ENCODE data around the gene SPATA19.

SPATA19 gene

DNA sequence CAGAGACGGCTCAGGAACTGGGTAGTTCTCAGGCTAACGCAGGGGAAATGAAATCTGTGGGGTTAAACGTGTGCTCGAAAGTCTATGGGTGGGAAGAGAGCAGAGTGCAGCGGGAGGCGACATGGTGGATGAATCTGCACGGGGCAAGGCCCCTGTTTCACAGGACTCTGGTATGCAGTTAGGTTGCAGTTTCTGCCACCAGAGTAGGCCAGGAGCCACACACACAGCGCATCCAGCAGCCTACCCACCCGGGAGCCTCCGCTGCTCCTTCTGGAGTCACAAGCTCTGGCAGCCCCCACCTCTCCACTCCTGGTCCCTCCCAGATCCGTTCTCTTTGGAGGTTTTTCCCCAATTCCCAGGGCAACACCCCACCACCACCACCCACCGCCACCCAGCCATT, 27.0 kb downstream of the SPATA19 start:
- no peak for DNase-seq (ENCODE audit: low read depth)

DNA sequence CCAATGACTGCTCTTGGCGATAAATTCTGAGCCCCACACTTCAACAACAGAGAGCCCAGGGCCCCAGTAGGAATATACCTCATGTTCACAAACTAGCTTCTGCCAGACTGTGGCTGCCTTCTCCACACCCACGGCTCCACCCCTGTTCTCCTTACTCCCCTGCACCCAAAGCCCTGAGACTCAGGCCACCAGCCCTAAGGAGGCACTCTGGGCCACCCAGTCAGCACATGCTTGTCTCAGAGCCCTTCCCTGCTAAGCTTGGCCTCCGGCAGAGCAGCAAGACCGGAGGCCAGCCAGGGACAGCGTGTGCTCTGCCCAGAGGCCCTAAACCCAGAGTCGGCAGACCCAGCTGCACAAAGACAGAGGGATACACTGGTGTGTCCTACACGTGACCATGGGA, 27.9 kb downstream of the SPATA19 start:
- no peak for DNase-seq (ENCODE audit: low read depth)

DNA sequence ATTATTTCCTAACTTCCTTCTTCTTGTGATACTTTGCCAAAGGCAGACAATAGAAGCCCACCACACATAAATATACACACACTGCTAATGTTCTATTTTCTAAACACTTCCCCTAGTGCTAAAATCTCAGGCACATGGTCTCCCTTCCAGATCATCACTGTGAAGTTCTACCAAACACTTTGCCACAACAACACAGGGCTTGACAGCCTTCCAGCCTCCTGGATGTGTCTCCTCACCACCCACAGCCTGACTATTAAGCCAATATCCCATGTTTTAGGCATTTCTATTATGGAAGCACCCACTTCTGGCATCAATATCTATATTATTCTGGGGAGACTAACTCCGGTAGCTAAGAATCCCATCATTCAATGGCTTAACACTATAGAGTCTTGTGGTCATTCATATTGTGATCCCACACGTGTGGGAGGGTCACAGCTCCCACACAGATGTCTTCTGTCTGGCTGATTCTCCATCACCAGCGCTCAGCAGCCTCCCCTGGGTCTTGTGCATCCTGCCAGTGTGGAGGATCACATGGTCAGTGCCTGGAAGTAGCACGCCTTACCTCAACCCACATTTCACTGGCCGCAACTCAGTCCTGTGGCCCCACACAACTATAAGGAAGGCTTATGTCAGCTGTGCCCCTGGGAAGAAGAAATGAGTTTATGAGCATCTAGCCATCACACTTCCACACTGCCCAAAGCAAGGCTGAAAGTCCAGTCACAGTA, 29.0 kb downstream of the SPATA19 start:
- no peak for DNase-seq (ENCODE audit: low read depth)

DNA sequence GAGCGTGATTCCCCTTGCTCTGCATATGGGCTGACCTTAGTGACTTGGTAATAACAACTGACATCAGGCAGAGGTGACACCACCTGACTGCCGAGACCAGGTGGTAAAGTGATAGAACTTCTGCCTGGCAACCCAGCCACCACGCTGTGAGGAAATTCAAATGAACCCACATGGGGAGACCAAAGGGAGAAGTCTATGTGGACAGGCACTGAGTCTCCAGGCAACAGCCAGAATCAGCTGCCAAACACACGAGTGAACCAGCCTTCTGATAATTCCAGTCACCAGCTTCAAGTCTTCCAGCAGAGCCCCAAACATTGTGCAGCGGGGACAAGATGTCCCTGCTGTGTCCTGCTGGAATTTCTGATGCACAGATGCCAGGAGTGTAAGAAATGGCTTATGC, 29.7 kb downstream of the SPATA19 start:
- DNase-seq (ENCODE audit: low read depth): no peak

DNA sequence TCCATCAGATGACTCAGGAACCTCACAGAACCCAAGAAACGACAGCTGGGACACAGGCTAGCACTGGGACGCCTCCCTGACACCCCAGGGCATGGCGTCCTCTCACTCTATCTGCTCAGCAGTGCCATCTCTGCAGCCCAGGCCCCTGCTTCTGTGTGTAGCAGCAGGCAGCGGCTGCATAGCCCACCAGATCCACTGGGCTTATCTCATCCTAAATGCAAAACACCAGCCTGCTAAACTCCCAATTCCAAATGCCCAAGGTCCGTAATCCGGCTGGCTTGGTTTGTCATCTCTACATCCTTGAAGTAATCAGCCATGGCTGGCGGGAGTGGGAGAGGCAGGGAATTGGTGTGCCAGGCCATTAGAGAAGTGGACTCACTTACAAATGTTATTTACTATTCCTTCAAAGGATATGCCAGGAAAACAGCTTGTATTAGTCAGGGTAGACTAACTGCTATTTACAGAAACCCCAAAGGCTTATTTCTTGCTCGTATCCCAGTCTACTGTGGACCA, 30.7 kb downstream of the SPATA19 start:
- DNase-seq (ENCODE audit: low read depth): no peak

DNA sequence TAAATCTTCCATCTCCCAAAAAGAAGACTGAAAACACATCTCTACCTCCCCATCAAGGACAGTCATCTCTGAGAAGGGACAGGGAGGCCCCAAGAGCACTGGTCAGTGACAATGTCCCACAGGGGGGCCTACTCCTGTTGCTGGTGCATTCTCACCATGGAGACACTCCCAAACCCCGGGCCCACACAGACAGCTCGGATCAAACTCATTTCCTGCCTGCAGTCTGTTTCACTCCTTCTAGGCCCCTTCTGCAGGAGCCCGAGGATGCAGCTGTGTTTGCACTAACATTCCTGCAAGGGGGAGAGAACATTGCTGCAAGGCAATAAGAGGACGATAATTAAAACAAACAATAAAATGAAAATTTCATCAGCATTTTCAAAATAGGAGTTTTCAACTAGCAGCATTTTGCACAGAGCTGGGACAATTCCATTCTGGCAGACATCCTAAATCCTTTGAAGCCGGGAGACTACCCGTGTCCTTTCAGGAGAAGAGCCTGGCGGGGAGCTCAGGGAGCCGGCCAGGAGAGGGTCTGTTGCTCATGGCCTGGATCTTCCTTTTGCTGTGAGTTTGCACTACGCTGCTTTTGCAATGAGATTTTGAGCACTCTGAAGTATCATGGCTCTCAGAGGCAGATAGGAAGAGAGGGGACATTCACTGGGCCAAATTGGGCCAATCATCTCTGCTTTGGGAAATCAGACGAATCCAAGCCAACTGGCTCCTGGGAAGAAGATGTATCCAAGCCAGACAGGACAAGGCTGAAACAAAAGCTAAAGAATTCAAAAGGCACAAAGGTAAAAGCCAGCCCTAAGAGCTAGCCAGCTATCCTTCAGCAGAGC, 33.2 kb downstream of the SPATA19 start:
- no peak for DNase-seq (ENCODE audit: low read depth)

DNA sequence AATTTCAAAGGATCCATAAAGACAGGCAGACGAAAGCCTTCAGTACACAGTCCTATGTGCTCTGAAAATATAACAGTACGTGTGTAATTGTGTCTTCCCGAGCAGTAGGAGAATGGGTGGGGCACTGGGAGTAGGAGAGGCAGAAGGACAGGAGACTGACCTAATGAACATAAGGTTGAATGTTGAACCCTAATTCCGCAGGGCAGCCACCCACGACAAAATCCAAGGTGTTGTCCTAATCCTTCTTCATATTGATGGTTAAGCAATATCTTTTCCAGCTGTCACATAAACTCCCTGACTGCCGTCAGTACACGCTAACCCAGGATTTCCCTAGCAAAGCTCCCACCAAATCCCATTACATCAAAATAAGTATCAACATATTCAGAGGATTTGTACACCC, 34.5 kb downstream of the SPATA19 start:
- no peak for DNase-seq (ENCODE audit: low read depth)

DNA sequence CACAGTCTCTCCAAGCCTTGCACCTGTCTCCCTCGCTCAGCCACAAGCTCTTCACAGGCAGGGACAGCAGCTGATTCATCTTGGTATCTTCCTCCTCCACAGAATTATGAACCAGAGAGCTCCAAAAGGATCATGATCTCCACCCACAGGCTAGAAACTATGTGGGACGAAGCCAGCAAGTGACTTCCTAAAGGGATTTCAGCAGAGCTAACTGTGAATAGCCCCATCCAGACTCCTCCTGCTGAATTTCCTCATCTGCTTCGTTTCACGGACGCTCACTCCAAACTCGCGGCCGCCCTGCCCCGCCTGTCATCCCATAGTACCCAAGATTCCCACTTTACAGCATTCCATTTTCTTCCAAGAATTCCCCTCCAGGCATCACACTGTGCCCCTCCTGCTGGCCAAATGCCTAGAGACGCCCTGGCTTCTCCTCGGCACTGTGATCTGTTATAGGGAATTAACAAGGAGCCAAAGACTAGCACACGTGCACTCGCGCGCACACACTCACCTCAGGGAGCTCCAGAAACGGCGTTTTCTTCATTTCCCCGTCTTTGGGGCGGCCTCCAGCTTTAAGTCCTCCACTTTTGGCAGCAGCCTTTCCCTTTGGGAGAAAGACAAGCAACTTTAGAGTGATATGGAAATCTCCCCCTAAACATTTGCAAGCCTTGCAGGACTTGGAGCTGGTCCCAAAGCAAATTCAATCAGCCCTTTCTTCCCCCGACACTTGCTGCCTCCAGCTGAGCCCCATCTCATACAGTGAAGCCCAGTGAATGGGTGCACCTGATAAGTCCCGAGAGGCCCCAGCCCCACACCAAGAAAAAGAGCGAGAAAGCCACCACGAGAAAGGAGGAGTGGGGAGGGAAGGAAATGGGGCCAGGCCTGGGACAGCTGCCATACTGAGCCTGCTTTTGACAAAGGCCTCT, 35.5 kb downstream of the SPATA19 start:
- no peak for DNase-seq (ENCODE audit: low read depth)

DNA sequence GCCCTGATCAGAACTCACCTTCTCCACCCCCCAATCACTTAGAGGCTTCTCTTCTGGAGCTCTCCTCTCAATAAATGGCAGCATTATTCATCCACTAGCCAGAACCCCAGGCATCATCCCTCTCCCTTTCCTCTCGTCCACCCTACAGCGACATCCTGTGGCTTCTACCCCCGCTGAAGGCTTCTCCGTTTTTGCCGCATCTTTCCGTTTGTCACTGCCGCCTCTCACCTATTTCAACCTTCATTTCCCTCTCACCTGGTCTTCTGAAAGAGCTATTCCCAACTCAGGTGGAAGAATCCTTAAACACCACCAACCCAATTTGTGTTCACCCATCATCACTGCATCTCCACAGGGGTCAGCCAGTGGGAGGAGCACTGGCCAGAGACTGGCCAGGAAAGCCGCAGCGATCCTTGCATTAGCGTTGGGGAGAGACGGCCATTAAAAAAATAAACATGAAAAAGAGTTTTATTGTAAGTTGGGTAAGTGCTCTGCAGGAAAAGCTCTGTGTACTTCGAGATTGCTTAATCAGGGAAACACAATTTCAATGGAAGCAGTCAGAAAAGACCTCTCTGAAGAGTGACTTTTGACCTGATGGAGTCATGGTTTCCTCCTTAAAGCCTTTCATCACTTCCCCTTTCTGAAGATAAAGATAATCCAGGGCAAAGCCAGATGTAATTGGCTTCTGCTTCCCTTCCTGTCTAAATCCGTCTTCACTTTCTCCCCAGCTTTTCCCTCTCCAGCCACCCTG, 36.7 kb downstream of the SPATA19 start:
- DNase-seq (ENCODE audit: low read depth): no peak

DNA sequence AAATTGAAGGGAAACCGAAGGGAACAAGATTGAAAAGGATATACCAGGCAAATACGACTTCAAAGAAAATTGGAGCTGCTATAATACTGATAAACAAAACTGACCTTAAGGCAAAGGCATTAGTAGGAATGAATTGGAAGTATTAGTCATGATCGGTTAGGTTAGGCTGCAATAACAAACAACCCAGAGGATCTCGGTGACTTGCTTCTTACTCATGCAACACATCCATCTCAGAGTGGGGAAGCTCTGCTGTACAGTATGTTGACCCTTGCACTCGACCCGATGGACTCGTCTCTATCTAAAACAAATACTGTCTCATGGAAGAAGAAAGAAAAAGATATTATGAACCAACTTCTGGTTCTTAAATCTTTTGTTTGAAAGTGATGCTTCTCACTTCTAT, 42.3 kb downstream of the SPATA19 start:
- no peak for DNase-seq (ENCODE audit: low read depth)

DNA sequence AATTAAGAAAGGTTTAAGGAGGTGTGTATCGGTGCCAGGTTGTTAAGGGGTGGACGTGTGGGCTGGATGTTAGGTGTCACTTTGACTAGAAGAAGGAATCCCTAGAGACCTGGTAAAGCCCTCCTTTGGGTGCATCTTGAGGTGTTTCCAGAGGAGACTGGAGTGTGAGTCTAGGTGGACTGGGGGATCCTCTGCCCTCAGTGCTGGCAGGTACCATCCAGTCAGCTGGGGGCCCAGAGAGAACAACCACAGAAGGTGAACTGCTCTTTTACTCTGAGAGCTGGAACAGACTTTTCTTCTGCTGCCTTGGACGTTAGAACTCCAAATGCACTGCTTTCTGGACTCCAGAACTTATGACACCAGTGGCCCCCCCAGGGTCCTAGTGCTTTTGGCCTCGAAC, 44.0 kb downstream of the SPATA19 start:
- DNase-seq (ENCODE audit: low read depth): no peak

DNA sequence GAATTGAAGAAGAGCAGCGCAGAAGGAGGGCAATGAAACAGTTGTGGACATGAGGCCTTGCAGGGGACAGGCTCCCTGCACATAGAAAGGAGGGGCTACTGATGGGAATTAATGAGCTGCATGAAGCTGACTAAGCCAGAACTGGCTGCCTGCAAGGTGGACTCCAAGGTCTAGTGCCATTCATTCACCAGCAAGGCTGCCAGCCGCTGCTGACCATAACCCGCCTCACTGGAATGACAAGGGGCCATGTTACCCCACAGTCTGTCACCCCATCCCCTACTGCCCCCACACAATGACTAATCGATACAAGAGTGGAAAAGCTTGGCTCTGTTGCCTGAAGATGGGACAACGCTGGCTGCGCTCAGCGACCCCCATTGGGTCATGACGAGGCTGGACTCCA, 44.6 kb downstream of the SPATA19 start:
- DNase-seq (ENCODE audit: low read depth): no peak

DNA sequence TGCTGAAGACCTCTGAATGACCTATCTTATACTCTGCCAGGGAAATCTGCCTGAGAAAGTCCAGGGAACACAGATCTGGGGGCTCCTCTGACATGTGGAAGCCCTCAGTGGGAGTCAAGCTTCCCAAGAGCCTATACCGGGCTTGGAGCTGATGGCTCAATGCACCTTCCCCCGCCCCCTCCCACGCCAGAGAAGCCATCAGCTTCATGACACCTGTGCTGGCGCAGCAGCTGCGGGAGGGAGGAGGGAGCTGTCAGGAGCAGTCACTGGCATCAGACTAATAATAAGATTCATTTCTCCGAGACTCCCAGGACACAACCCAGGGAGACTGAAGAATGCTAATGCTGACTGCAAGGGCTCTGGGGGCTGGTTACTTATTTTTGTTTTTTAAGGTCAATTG, 47.8 kb downstream of the SPATA19 start:
- no peak for DNase-seq (ENCODE audit: low read depth)

DNA sequence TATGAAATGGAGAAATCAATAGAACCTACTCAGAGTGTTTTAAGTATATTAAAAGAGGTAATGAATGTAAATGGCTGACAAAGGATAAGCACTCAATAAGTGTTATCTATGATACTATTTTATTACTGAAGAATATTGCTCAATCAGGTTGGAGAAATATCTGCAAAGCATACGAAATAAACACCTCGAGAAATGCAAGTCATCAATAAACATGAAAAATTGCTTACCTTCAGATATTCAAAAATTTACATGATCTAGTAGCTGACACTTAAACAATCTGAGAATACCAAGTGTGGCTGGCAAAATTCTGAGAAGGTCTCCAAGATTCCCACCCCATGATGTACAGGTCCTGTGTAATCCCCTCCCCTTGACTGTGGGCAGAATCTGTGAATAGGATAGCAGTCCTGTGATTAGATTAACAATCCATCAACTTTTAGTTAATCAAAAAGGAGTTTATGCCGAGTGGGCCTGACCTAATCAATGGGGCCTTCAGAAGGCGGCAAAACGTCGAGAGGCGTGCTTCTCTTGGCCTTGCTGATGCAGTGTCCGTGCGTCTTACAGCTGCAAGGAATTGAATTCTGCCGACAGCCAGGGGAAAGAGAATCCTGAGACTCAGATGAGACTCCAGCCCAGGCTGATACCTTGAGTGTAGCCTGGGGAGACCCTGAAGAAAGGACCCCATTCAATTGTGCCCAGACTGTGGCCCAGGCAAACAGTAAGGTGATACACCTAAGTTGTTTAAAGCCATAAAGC, 49.1 kb downstream of the SPATA19 start:
- no peak for DNase-seq (ENCODE audit: low read depth)

DNA sequence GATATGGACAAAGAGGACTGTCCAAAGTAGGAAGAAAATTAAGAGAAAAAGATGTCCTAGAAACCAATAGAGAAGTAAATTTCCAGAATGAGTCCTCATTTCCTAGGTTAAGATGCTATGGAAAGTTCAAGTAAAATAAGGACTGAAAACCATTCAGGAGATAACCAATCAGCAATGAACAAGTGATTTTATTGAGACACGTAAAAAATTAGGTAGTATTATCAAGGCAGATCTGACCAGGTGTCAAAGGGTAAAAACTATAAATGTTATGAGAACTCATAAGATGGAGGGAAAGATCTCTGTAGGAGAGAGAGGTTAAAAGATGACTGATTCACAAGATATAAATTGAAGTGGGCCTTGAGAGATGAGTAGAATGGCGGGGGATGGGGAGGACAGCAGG, 50.2 kb downstream of the SPATA19 start:
- DNase-seq (ENCODE audit: low read depth): no peak

DNA sequence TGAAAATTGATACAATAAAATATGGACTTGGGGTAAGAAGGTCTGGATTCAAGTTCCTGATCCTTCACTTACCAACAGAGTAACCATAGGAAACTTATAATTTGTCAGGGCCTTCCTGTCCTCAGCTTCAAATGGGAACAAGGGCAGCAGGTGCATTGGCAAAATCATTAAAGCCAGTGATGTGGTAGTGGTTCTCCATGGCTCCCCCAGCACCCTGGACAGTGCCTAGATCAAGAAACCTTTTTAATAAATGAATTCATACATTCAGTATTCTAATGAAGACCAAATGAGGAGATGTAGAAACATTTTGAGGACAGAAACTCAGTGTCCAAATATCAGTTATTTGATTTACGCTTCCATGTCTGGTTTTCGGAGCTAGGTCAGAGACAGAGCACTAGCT, 51.1 kb downstream of the SPATA19 start:
- DNase-seq (ENCODE audit: low read depth): no peak

DNA sequence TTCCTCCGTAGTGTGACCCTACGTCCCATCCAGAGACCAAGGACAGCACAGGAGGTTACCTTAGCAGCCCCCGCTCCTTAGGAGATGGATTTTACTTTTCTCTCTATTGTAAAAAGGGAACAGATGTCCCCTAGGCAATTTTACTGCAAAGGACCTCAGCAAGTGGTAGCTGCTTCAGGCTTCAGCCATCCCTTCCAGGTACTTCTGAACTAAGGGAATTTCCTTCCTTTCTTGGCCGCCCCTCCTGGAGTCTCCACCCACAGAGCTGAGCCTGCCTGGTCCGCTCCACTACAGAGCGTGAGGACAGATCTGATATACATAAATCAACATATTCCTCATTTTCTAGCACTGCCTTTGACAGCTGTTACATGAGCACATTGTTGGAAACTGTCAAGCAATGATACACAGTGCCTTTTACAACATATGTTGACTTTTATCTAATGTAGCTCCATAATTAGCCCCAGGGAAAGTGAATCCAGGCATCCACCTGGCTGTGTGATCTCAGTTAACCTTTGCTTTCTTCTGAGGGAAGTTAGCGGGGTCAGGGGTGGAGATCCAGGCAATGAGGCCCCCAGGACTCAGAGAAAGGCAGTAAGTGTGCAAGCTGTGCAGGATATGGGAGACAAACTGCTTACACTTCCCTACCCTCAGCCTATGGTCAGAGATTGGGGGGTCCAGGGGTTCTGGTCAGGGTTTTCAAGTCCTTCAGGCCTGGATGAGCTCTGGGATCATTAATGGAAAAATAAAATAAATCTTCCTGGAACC, 51.9 kb downstream of the SPATA19 start:
- DNase-seq (ENCODE audit: low read depth): no peak

DNA sequence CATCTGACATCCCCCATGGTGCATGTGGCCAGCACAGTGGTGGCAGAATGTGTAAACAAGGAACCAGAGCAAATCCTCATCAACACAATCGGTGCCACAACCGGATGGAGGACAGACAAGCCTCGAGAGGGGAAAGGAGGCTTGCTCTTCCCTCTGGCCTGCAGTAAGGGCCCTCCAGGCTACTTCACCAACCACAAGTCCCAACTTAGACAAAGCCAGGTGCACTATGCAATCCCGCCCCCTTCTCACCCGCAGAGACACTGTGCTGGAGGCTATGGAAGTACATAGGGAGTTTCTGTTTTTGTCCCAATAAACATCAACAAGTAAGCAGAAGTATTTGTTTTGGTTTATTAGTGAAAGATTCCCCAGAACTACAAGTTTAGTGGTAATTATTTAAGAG, 54.3 kb downstream of the SPATA19 start:
- no peak for DNase-seq (ENCODE audit: low read depth)
